ENCODE measurements around the gene TNFRSF4. TPM values are rescaled to one million over a fixed set of nuclear protein-coding genes. Genes with fewer than 3 reads are reported as not detected.
"Not testable (repeated sequence)": the region's sequence is repeated elsewhere in the genome, so short reads cannot be mapped to it uniquely, and the experiment has no call there.

TNFRSF4 gene
- total RNA-seq, 1 donor from 2014 or later, result not detected

DNA sequence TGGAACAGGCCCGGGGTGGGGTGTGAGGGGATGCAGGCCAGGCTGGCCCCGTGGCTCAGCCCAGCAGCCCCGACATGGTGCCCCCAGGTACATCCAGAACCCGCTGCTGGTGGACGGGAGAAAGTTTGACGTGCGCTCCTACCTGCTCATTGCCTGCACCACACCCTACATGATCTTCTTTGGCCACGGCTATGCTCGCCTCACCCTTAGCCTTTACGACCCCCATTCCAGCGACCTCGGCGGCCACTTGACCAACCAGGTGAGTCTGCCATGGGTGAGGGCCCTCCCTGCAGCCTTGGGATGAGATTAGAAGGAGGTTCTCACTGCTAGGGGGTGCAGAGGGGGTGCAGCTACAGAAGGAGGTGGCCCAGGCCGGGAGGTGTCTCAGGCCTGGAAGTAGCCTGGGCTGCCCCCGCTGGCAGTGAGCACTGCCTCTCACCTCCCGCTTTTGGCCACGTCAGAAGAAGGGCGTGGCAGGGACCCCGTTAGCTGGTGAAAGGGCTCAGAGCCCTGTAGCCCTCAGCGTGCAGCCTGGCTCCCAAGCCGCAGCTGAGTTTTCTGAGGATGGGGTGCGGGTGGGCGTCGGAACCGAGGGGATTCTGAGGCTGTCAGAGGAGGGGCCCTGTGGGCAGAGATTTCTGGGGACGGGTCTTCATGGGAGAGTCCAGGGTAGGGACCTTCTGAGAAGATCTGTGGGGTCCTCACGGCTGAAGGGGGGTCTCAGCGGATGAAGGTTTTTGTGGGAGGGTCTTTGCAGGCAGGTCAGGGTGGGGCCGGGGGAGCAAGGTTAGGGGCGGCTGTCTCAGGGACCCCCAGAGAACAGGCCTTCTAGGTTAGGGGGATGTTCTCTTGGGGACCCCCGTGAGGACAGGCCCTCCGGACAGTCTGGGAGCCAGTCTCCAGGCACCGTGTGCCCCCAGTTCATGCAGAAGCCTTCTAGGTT is 29.8 kb downstream of the TNFRSF4 start:
- no peak for DNase-seq (ENCODE audit: low read depth)

DNA sequence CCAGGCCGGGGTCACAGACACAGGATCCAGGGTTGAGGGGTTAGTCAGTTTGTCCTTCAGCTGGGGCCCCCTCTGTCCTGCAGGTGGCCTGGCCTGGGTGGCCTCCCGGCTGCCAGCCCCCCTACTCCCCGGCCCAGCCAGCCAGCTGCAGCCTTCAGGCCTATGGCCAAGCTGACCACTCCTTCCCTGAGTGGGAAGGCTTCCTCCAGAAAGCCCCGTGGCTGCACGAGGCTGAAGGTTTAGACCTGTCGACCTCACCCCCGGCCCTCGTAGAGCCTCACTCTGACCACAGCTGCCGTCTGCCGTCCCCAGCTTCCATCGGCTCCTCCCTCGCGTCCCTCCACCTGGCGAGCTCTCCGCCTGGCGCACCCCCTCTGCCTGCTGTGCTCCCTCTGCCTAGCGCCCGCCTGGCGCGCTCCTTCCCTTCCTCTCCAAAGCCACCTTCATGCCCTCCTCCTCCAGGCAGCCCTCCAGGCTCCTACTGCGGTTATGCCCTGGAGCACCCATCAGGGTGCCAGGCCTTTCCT is 30.7 kb downstream of the TNFRSF4 start:
- DNase-seq (ENCODE audit: low read depth), result no peak

DNA sequence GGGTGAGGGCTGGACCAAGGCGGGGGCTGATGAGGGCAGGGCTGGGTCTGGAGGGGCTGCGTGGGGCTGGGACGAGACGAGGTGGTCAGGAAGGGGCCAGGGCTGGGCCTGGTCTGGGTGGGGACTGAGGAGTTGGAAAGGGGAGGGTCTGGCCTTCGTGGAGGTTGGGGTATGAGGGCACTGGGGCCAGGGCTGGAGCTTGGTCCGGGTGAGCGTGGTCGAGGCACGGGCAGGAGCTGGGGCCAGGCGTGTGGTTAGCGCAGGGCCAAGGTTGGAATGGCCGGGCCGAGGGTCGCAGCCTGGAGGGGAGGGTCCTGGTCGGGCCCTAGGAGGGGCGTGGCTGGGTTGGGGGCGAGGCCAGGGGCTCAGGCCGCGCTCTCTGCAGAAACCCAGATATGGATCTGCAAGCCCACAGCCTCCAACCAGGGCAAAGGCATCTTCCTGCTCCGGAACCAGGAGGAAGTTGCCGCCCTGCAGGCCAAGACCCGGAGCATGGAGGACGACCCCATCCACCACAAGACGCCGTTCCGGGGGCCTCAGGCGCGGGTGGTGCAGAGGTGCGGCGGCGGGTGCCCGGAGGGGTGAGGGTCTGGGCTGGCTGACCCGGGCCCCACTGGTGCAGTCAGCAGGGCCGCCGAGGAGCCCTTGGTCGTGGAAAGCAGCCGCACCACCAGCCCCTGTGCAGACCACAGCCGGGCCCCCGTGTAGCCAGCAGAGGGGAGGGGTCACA is 31.3 kb downstream of the TNFRSF4 start:
- no peak for DNase-seq (ENCODE audit: low read depth)

DNA sequence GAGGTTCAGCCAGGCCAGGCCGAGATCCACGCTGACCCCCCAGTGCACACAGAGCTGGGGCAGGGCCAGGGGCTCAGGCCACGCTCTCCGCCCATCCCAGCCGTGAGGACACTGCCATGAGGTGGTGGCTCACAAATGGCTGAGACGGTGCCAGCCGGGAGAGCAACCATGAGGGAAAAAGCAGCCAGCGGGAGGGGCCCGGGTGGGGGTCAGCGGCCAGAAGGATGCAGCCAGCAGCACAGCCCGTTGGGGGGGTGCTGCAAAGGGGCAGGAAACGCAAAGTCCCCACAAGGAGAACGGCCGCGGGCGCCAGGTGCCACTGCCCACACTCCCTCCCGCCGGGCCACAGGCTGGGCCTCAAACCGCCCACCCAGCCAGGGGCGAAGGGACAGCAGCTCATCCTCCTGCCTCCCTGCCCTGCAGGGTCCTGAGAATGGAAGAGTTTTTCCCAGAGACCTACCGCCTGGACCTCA is 32.0 kb downstream of the TNFRSF4 start:
- no peak for DNase-seq (ENCODE audit: low read depth)

DNA sequence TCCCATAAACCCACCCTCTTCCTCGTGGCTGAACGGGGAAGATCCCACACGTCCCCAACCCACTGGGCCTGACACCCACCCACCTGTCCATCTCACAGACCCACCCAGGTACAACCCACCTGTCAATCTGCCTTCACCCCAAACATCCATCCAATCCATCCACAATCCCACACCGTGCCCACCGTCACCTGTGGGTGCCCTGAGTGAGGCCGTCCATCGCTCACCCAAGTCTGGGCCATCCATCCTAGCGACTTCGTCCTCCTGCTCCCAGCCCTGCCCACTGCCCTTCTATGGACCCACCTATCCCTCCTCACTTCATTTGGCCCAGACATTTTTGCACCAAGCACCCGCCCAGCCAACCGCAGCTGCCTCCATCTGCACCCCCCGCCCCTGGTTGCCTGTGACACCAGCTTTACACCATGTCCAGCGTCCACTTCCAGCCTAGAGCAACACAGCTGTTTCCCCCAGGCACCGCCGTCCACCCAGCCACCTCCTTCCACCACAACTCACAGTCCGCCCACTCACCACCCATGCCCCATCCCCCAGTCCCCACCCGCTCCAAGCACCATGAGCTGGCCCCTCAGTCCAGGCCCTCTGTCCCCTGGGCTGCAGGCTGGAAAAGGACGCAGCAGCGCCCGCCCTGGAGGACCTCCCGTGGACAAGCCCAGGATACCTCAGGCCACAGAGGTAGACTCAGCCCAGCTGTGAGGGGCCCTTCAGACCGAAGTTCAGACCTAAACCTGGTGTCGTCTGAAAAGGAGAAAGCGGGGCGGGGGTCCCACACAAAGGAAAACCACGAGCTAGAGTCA is 32.6 kb downstream of the TNFRSF4 start:
- DNase-seq (ENCODE audit: low read depth), result peak; percentile 52

DNA sequence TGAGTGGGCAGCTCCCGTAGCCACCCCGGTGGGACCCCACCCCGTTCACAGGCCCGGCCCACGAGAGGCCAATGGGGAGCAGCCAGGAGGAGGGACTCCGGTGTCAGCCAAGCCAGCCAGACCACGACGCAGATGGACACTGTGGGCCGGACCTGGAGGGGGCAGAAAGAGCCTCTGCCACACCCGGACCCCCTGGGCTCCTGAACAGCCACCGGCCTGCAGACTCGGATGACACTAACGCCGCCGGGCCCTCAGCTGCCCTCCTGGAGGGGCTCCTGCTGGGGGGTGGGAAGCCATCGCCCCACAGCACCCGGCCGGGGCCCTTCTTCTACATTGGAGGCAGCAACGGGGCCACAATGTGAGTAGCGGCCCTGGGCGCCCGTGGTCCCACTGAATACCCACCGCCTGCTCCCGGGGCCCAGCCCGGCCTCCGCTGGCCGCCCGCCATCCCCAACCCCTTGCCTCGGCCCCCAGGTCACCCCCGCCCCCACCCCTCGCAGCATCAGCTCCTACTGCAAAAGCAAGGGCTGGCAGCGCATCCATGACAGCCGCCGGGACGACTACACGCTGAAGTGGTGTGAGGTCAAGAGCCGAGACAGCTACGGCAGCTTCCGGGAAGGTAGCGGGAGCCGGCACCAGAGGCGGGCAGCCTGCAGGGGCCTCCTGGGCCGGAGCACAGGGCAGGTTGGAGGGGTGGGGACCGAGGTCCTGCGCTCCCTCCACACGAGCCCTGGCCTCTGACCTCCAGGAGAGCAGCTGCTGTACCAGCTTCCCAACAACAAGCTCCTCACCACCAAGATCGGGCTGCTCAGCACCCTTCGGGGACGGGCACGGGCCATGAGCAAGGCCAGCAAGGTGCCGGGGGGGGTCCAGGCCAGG is 33.7 kb downstream of the TNFRSF4 start:
- no peak for DNase-seq (ENCODE audit: low read depth)

DNA sequence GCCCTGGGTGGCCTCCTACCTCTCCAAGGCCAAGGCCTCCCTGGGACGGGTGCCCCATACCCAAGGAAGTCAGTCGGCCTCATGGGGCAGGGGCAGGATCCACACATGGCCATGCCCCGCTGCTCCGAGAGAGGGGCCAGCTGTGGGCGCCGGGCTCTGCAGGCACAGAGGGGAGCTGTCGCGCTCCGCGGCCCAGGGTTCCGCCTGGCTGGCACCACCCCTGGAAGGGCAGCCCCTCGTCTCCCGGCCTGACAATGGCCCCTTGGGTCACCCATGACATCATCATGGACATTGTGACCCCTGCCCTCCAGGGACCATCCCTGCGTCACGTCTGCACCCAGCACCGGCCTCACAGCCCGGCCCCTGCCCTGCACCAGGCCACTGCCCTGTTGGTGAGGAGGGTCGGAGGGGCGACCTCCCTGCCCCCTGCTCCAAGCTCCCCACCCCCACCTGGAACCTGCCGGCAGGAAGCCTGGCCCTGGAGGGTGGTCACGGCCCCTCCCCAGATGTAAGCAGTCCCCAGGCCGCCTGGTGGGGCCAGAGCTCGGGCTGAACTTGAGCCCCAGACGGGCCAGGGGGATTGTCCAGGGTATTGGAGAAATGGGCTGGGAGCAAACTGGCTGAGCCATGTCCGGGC is 34.5 kb downstream of the TNFRSF4 start:
- DNase-seq (ENCODE audit: low read depth), result no peak

DNA sequence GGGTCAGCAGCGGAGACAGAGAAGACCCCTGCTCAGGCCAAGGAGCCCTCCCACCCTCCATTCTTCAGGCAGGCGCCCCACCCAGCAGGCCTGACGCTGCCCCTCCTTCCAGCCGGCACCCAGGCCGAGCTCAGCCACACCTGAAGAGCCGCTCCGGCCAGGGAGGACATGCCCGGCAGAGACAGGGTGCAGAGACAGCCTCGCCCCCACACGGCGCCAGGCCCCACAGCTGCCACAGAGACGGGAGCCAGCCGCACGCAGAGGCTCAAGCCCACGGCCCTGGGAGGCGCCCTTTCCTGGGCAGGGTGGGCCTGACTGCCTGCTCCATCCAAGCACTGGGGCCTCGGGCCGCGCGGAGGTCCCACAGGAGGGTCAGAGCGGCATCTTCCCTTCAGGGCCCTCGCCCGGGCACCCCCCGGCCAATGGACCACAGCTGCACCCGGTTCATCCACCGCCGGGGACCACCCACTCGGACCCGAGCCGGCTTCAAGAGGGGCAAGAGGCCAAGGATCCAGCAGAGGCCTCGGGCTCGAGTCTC is 35.1 kb downstream of the TNFRSF4 start:
- no peak for DNase-seq (ENCODE audit: low read depth)

DNA sequence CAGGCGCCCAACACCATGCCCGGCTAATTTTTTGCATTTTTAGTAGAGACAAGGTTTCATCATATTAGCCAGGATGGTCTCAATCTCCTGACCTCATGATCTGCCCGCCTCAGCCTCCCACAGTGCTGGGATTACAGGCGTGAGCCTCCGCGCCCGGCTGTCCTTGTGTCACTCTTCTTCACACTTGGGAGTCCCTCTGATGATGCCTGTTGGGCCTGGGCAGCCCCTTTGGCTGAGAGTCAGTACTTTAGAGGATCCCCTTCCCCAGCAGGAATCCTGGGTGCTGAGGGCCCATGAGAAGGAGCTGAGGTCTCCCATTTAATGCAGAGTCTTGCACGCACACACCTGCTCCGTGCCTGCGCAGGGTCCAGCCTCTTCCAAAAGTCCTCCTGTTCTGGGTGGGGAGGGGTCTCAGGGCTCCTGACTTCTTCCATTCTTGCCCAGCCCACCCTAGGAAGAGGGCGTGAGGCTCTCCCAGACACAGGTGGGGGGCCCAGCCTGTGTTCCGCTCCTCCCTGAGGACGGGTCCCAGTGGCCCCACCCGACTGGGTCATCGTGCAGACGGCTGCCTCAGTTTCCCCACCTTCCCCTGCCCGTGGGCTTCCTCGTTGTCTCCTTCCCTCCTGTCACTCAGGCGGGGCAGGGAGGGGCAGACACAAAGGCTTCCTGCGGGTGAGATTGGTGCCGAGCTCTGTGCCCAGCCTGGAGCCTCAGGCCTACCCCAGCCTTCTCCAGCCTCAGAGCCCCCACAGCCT is 36.3 kb downstream of the TNFRSF4 start:
- no peak for DNase-seq (ENCODE audit: low read depth)

DNA sequence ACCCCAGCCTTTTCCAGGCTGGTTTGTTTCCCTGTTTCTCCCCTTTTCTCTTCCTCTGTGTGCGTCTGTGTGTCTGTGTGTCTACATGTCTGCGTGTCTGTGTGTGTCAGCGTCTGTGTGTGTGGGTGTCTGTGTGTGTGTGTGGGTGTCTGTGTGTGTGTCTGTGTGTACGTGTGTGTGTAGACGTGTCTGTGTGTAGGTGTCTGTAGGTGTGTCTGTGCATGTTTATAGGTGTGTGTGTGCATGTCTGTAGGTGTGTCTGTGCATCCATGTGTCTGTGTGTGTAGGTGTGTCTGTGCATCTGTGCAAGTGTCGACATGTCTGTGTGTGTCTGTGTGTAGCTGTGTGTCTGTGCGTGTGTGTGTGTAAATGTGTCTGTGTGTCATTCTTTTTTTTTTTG is 37.0 kb downstream of the TNFRSF4 start:
- DNase-seq (ENCODE audit: low read depth), result no peak

DNA sequence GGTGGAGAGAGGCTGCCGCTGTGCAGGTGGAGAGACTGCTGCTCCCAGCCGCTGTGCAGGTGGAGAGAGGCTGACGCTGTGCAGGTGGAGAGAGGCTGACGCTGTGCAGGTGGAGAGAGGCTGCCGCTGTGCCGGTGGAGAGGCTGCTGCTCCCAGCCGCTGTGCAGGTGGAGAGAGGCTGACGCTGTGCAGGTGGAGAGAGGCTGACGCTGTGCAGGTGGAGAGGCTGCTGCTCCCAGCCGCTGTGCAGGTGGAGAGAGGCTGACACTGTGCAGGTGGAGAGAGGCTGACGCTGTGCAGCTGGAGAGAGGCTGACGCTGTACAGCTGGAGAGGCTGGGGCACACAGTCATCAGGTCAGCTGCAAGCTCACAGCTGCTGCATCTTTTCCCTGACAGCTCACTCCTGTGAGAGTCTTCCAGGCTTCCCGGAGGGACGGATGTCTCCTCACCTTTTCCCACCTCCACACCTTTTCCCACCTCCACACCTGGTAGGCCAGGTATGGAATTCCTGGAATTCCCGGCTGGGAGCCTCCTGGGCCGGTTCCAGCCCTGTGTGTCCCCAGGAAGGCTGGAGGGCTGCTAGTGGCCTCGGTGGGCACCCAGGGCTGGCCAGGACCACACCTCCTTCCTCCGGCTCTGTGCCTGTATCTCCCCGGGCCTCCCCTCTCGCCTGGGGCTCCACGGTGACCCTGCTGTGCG is 37.7 kb downstream of the TNFRSF4 start:
- DNase-seq (ENCODE audit: low read depth), result not testable (repeated sequence)

DNA sequence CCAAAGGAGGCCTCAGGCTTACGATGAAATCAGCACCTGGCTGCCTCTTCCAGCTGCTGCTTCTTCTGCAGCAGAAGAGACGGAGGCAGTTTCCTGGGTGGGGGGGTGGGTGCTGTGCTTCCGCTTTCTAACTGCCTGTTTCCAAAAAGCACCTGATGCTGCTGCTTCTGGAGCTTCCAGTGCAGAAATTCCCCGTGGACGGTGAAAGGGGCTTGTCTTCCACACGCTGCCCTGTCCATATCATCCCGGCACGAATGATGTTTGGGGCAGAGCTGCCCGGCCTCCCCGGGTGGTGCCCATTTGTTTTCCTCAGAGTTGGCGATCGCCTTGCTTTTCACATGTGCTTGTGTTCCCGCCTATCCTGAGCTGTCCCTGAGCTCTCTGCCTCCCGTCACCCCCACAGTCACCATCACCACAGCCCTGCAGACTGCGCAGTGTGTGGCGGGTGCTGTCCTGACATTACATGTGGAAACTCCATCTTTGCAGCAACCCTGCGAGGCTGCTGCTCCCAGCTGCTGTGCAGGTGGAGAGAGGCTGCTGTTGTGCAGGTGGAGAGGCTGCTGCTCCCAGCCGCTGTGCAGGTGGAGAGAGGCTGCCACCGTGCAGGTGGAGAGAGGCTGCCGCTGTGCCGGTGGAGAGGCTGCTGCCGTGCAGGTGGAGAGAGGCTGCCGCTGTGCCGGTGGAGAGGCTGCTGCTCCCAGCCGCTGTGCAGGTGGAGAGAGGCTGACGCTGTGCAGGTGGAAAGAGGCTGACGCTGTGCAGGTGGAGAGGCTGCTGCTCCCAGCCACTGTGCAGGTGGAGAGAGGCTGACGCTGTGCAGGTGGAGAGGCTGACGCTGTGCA is 38.5 kb downstream of the TNFRSF4 start:
- no peak for DNase-seq (ENCODE audit: low read depth)

DNA sequence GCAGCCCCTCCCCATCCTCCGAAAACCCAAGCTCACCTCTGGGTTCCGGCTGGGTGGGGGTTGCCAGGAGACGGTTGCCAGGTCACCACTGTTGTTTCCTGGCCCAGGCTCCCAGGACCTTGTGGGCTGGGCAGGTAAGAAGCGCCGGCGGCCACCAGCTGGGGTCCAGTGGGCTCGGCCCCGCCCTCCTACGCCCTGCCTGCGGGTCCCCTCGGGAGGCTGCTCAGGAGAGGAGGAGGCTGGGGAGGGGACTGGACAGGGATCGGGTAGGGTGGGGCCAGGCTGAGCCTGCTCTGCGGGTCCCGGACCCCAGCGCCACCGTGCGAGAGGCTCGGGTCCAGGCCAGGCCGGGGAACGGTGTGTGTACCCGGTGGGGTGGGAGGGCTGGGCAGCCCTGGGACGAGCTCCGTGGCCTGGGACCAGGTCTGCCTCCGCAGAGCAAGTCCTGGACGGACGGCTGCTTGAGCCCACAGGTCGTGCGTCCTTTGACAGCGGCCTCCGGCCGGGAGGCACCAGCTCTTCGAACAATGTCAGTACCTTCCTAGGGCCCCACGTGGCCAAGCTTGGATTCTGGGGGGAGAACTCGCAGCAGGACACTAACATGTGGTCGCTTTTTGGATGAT is 40.0 kb downstream of the TNFRSF4 start, which contains the start of gene TTLL10:
TSS of gene TTLL10 (plus strand) at position 88 of the 623 bp plus-strand sequence. CDS start 5,336 bp downstream, outside the sequence.
- DNase-seq (ENCODE audit: low read depth), result no peak

DNA sequence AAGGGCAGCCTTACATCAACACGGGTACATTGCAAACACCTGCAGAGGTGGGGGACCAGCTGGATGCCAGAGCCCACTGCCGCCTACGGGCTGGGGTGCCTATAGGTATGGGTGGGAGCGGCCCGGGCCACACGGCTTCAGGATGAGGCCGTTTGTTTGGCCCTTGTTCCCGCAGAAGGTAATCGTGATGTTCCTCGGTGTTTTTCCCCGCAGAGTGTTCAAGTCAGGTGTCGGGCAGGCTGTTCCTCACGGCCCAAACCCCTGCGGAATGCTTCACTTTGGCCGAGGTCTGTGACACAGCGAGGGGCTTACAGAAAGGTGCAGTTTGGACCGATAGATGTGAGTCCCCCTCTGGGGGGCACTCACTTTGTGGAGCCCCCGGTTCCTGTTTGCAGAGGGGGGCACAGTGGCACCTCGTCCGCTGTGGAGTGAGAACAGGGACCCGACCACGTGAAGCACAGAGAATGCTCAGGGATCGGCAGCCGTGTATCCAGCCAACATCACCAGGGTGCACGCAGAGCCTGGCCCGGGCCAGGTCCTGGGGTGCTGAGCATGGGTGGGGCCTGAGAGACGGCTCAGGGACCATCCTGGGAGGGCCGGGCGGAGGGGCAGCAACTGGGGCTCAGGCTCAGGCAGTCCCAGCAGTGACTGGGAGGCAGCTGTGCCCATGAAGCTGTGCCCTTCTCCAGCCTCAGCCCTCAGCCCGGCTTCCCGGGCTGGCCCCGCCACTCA is 40.7 kb downstream of the TNFRSF4 start:
- DNase-seq (ENCODE audit: low read depth), result no peak

DNA sequence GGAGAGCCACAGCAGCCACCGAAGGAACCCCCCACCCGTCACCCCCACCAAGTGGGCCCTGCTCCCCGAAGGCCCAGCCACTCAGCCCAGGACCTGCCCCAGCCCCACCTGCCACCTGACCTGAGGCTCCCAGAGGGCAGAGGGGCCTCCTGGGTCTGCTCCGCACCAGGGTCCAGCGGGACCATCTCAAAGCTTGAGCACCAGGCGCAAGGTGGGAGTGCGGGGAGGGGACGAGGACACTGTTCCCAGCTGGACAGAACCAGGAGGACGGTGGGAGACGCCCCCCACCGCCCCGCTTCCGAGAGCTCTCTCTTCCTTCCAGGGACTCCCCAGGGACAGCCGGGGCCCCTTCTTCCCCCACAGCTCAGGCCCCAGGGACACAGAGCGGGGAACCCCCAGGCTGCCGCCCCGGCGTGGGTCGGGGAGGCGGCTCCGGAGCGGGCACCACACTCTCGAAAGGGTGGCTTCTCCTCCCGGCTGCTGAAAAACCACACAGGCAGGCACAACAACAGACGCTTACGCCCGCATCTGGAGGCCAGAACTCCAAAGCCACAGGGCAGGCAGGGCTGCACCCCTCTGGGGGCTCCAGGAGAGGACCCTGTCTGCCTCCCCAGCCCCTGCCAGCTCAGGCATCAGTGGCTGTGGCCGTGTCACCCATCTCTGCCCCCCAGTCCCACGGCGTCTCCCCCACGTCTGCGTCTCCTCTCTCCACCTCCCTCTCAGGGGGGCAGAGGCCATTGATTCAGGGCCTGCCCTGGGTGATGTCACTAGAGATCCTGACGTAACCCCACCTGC is 42.2 kb downstream of the TNFRSF4 start:
- DNase-seq (ENCODE audit: low read depth), result no peak
